ENCODE measurements around the gene RNF149. TPM values are rescaled to one million over a fixed set of nuclear protein-coding genes. Genes with fewer than 3 reads are reported as not detected.

Gene RNF149
- total RNA-seq, 1 donor from 2014 or later: 94.0 TPM

- H3K4me1 ChIP-seq: peaks cover 8% of the 10 kb centered on the region
- DNase-seq (no peak), ATAC-seq (no peak)
- H3K4me3 ChIP-seq: no peak overlapping the region
- intact Hi-C loops (cut with DNase I): no loop called here
- H3K27me3 ChIP-seq: no peaks in the 10 kb centered on the region
- no peak overlapping the region for H3K27ac ChIP-seq
- no peaks in the 10 kb centered on the region for H3K9me3 ChIP-seq
- TF ChIP-seq CTCF (IDR thresholded peaks at IDR 0.05): no peak
- peaks cover 82% of the 10 kb centered on the region for H3K36me3 ChIP-seq
Measured at GRCh38 chr2:101278925-101279324, 29.6 kb downstream of the RNF149 start.

DNA sequence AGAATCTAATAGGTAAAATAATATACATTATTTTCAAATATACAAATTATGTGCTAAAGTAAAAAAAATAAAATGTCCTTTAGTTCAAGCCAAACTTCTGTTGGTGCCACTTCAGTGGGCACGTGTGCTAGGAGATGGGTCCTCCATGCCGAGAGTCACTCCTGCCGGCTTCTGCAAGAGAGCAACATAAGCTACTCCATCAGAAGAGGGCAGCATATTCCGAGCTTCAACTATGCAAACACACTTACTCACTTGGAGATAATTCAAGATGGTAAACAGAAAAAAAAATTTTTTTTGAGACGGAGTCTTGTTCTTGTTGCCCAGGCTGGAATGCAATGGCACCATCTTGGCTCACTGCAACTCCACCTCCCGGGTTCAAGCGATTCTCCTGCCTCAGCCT lies 31.4 kb downstream of the RNF149 start:
- no peaks in the 10 kb centered on the region for H3K9me3 ChIP-seq
- ATAC-seq (peak; percentile 95), DNase-seq (no peak)
- TF ChIP-seq CTCF (IDR thresholded peaks at IDR 0.05): no peak
- H3K4me3 ChIP-seq: no peak overlapping the region
- H3K27ac ChIP-seq: no peak overlapping the region
- H3K4me1 ChIP-seq: peaks cover 8% of the 10 kb centered on the region
- H3K36me3 ChIP-seq: peaks cover 82% of the 10 kb centered on the region
- intact Hi-C loops (cut with DNase I): no loop called here
- H3K27me3 ChIP-seq: no peaks in the 10 kb centered on the region

GRCh38 chr2:101274142-101274541 lies 34.4 kb downstream of the RNF149 start:
- intact Hi-C loops (cut with DNase I): no loop called here
- H3K4me3 ChIP-seq: no peak overlapping the region
- no peak for TF ChIP-seq CTCF (IDR thresholded peaks at IDR 0.05)
- H3K4me1 ChIP-seq: peaks cover 3% of the 10 kb centered on the region
- DNase-seq (no peak), ATAC-seq (no peak)
- H3K9me3 ChIP-seq: no peaks in the 10 kb centered on the region
- peaks cover 82% of the 10 kb centered on the region for H3K36me3 ChIP-seq
- no peaks in the 10 kb centered on the region for H3K27me3 ChIP-seq
- H3K27ac ChIP-seq: no peak overlapping the region

- Histone ChIP-seq H3K4me3 (no peak overlapping the region), H3K27me3 (no peaks in the 10 kb centered on the region), H3K9me3 (no peaks in the 10 kb centered on the region), H3K36me3 (peaks cover 83% of the 10 kb centered on the region), H3K4me1 (no peaks in the 10 kb centered on the region), H3K27ac (no peak overlapping the region)
- no peak for ATAC-seq
- intact Hi-C loops (cut with DNase I): no loop called here
- no peak for TF ChIP-seq CTCF (IDR thresholded peaks at IDR 0.05)
- DNase-seq: no peak
Measured at GRCh38 chr2:101273056-101273455, 35.4 kb downstream of the RNF149 start.

GRCh38 chr2:101272045-101272784 lies 36.3 kb downstream of the RNF149 start:
- DNase-seq (no peak), ATAC-seq (no peak)
- no peaks in the 10 kb centered on the region for H3K27me3 ChIP-seq
- TF ChIP-seq CTCF (IDR thresholded peaks at IDR 0.05): no peak
- H3K36me3 ChIP-seq: peaks cover 84% of the 10 kb centered on the region
- intact Hi-C loops (cut with DNase I): no loop called here
- no peak overlapping the region for H3K4me3 ChIP-seq
- no peak overlapping the region for H3K27ac ChIP-seq
- no peaks in the 10 kb centered on the region for H3K4me1 ChIP-seq
- H3K9me3 ChIP-seq: no peaks in the 10 kb centered on the region

Data from upper lobe of right lung (tissue), 1 donor.